ENCODE results near the gene CST4.

DNA sequence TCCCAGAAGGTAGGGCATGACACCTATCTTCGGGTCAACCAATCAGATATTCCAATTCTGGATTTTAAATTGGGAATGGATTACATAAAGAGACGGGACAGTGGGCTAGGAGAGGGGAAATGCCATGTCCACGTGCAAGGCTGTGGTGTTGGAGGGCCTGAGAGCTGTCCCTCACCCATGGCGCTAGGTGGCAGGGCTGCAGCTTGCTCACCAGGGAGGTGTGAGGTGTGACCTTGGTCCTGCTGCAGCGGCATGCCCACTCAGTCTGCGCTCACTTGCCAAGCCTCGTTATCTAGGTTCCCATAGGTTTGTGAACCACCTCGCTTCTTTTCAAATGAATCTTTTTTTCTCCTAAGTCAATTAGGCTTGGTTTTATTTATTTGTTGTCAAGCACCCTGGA, 31.6 kb downstream of the CST4 start:
- TF ChIP-seq, protein P1, sequence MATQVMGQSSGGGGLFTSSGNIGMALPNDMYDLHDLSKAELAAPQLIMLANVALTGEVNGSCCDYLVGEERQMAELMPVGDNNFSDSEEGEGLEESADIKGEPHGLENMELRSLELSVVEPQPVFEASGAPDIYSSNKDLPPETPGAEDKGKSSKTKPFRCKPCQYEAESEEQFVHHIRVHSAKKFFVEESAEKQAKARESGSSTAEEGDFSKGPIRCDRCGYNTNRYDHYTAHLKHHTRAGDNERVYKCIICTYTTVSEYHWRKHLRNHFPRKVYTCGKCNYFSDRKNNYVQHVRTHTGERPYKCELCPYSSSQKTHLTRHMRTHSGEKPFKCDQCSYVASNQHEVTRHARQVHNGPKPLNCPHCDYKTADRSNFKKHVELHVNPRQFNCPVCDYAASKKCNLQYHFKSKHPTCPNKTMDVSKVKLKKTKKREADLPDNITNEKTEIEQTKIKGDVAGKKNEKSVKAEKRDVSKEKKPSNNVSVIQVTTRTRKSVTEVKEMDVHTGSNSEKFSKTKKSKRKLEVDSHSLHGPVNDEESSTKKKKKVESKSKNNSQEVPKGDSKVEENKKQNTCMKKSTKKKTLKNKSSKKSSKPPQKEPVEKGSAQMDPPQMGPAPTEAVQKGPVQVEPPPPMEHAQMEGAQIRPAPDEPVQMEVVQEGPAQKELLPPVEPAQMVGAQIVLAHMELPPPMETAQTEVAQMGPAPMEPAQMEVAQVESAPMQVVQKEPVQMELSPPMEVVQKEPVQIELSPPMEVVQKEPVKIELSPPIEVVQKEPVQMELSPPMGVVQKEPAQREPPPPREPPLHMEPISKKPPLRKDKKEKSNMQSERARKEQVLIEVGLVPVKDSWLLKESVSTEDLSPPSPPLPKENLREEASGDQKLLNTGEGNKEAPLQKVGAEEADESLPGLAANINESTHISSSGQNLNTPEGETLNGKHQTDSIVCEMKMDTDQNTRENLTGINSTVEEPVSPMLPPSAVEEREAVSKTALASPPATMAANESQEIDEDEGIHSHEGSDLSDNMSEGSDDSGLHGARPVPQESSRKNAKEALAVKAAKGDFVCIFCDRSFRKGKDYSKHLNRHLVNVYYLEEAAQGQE (IDR thresholded peaks at IDR 0.05; ENCODE audit: low read depth, low read length): no peak
- TF ChIP-seq, protein P2, sequence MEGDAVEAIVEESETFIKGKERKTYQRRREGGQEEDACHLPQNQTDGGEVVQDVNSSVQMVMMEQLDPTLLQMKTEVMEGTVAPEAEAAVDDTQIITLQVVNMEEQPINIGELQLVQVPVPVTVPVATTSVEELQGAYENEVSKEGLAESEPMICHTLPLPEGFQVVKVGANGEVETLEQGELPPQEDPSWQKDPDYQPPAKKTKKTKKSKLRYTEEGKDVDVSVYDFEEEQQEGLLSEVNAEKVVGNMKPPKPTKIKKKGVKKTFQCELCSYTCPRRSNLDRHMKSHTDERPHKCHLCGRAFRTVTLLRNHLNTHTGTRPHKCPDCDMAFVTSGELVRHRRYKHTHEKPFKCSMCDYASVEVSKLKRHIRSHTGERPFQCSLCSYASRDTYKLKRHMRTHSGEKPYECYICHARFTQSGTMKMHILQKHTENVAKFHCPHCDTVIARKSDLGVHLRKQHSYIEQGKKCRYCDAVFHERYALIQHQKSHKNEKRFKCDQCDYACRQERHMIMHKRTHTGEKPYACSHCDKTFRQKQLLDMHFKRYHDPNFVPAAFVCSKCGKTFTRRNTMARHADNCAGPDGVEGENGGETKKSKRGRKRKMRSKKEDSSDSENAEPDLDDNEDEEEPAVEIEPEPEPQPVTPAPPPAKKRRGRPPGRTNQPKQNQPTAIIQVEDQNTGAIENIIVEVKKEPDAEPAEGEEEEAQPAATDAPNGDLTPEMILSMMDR (IDR thresholded peaks at IDR 0.05 in 2 of 3, conservative IDR thresholded peaks at IDR 0.05 in 1 of 3; ENCODE audit: control insufficient read depth in 2 of 3, extremely low read depth in 1 of 3, insufficient read depth in 1 of 3, low read depth in 3 of 3, low read length in 3 of 3): no peak
- TF ChIP-seq NR2C2 (IDR thresholded peaks at IDR 0.05; ENCODE audit: borderline replicate concordance, control insufficient read depth, insufficient read length, low read depth) (no peak), NBN (IDR thresholded peaks at IDR 0.05) (no peak), EZH2 (IDR thresholded peaks at IDR 0.05; ENCODE audit: borderline replicate concordance, control insufficient read depth, low read depth, low read length) (no peak), RFX5 (IDR thresholded peaks at IDR 0.05; ENCODE audit: low read depth, low read length) (no peak), PML (IDR thresholded peaks at IDR 0.05; ENCODE audit: low read length) (no peak)

Data from GM12878 (cell line).